ENCODE data around the gene RELL1.

Gene RELL1

DNA sequence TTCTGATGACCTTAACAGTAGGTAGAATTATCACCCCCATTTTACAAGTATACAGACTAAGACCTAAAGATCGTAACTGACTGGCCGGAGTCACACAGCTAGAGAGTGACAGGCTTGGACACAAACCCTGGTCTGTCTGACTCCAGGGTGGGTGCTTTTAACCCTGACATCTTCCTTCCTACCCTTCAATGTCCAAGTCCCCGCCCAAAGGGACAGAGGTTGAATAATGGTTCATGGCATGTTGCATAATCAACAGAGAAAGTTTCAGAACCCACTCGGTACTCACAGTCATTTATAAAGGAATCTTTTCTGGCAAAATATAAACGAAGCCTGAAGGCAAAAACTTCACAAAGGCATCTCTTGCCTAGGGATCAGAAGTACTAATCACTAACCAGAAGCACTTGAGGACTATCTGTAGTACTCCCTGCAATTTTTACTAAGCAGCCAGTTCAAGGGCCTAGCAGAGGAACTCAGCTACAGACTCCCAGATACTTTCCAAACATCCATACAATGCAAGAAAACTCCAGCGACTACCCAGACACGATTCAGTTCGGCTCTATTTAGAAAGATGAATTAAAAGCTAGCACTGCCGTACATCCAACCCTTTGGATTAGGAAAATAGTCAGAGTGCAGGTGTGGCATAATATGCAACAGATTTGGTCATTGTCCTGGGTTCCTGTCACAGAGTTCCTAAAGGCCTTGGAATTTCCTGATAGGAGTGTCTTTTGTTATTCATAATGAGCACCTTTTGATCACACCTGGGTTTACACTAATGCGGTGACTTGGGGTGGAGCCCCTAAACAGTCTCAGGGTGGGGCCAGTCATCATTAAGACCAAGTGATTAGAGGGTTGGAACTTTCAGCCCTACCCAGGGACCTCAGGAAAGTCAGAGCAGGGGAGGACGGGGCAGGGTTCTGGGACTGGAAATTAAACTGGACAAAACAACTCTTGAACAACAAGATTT is 44.0 kb downstream of the RELL1 start:
- no peaks in the 10 kb centered on the region for H3K9me3 Mint-ChIP-seq (ENCODE audit: low read depth)
- no peak overlapping the region for H3K27ac Mint-ChIP-seq
- H3K27me3 Mint-ChIP-seq, result no peaks in the 10 kb centered on the region
- no peaks in the 10 kb centered on the region for H3K4me1 Mint-ChIP-seq (ENCODE audit: low read depth)
- H3K36me3 Mint-ChIP-seq, result peaks cover 11% of the 10 kb centered on the region
- H3K4me3 Mint-ChIP-seq, result no peak overlapping the region

DNA sequence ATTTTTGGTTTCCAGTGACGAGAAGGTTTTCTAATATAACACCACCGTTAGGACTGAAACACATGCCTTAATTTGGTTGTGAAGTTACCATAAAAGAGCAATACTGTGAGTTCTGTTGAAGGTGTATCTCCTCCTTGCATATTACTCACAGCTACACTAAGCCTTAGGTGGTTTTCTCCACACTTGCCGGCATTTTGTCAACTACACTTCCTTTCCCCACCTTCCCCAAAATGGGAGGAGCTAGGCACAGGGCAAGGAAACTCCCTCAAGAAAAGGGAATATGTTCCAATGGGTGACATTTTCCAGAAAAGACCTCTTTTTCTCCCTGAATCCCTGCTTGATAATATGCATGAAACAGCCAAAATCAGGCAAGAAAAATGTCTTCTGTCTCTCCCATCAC is 44.8 kb downstream of the RELL1 start:
- H3K36me3 Mint-ChIP-seq, result peaks cover 11% of the 10 kb centered on the region
- no peak overlapping the region for H3K27ac Mint-ChIP-seq
- no peak overlapping the region for H3K4me3 Mint-ChIP-seq
- no peaks in the 10 kb centered on the region for H3K4me1 Mint-ChIP-seq (ENCODE audit: low read depth)
- H3K9me3 Mint-ChIP-seq (ENCODE audit: low read depth), result no peaks in the 10 kb centered on the region
- H3K27me3 Mint-ChIP-seq, result no peaks in the 10 kb centered on the region

DNA sequence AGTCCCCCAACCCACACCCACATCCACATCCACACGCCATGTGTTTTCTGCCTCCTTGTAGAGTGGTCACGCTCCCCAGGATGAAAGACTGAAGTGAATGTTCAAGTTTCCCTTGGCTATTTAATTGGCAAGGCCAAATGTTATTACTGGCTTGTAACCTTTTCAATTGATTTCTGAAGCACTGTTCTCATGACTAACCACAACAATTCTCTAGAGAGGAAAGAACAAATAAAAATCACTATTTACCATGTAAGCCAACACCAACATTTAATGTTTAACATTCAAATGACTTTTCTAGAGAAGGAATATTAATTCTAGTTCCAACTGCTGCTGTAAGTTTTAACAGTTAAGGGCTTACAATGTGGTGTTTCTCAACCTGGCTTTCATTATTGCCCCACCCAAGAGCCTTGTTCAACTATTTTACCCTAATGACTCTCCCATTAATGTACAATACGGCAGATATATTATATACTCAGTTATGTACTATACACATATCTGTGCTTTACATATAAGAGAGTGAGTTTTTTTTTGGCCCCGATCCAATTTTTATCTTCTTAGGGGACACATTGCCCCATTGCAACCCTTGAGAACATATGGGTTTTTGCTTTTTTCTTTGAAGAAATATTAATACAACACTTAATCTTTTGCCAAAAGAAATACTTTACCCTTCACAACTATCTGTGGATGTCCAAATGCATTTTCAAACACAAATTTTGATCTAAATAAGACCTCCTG is 46.5 kb downstream of the RELL1 start:
- Mint-ChIP-seq H3K27ac (peak overlapping the region; percentile 55), H3K9me3 (ENCODE audit: low read depth) (no peaks in the 10 kb centered on the region), H3K4me3 (no peak overlapping the region), H3K4me1 (ENCODE audit: low read depth) (no peaks in the 10 kb centered on the region), H3K36me3 (peaks cover 12% of the 10 kb centered on the region), H3K27me3 (no peaks in the 10 kb centered on the region)

DNA sequence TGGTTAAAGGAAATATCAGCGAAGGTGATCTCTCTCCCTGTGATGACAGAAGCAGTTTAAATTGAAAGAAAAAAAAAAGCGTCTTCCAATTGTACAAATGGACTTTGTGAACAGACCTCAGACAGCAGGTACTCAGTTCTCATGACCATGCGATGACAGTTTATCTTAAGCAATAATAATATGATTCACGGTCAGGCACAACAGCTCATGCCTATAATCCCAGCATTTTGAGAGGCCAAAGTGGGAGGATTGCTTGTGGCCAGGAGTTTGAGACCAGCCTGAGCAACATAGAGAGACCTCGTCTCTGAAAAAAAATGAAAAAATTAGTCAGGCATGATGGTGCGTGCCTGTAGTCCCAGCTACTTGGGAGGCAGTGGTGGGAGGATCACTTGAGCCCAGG is 51.0 kb downstream of the RELL1 start:
- peaks cover 22% of the 10 kb centered on the region for H3K36me3 Mint-ChIP-seq
- no peak overlapping the region for H3K4me3 Mint-ChIP-seq
- no peaks in the 10 kb centered on the region for H3K9me3 Mint-ChIP-seq (ENCODE audit: low read depth)
- H3K27me3 Mint-ChIP-seq, result no peaks in the 10 kb centered on the region
- no peak overlapping the region for H3K27ac Mint-ChIP-seq
- H3K4me1 Mint-ChIP-seq (ENCODE audit: low read depth), result no peaks in the 10 kb centered on the region

DNA sequence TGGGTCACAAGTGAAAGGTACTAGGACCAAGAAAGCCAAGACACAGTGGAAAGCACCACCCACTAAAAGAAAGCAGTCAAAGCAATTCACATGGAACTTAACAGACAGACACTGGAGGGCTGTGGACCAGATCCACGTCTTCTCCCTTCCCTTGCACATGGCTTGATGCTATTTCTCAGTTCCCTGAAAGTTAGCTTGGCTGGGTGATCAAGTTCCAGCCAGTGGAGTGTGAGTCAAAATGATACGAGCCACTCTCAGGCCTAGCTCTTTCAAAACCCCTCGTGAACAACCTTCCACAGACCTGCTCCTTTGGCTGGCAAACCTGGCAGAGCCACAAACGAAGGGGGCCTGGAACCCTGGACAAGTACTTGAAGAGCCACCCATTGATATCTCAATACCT is 52.0 kb downstream of the RELL1 start:
- H3K9me3 Mint-ChIP-seq (ENCODE audit: low read depth), result no peaks in the 10 kb centered on the region
- no peaks in the 10 kb centered on the region for H3K4me1 Mint-ChIP-seq (ENCODE audit: low read depth)
- no peaks in the 10 kb centered on the region for H3K27me3 Mint-ChIP-seq
- no peak overlapping the region for H3K4me3 Mint-ChIP-seq
- H3K27ac Mint-ChIP-seq, result no peak overlapping the region
- H3K36me3 Mint-ChIP-seq, result peaks cover 26% of the 10 kb centered on the region

DNA sequence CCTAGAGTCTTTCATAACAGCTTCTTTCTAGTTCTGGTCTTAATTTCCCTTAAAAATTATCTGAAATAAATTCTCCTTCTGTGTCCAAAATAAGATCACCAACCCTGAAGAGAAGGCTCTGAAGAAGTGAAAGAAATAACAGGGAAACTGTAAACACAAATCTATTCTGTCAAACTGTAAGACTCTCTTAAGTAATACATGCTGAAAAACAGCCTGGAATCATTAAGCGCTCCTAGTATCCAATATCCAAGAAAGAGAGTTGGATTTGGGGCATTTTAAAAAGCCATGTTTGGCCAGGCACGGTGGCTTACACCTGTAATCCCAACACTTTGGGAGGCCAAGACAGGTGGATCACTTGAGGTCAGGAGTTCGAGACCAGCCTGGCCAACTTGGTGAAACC is 53.3 kb downstream of the RELL1 start:
- Mint-ChIP-seq H3K9me3 (ENCODE audit: low read depth) (no peaks in the 10 kb centered on the region), H3K27ac (no peak overlapping the region), H3K36me3 (peaks cover 28% of the 10 kb centered on the region), H3K4me1 (ENCODE audit: low read depth) (no peaks in the 10 kb centered on the region), H3K27me3 (no peaks in the 10 kb centered on the region), H3K4me3 (no peak overlapping the region)

DNA sequence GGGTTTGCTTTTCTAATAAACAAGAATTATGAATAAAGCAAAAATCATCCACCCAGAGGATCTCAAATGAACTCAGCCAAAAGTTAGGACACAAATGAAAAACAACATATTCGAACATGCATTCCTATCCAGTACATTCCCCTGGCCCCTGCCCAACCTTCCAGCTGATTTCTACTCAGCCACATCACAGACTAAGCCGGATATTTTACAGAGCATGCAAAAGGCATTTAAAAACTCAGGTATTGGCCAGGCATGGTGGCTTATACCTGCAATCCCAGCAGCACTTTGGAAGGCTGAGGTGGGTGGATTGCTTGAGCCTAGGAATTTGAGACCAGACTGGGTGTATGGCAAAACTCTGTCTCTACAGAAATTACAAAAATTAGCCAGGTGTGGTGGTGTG is 54.6 kb downstream of the RELL1 start:
- H3K4me3 Mint-ChIP-seq, result no peak overlapping the region
- H3K27ac Mint-ChIP-seq, result no peak overlapping the region
- H3K9me3 Mint-ChIP-seq (ENCODE audit: low read depth), result no peaks in the 10 kb centered on the region
- H3K4me1 Mint-ChIP-seq (ENCODE audit: low read depth), result no peaks in the 10 kb centered on the region
- peaks cover 29% of the 10 kb centered on the region for H3K36me3 Mint-ChIP-seq
- H3K27me3 Mint-ChIP-seq, result no peaks in the 10 kb centered on the region

DNA sequence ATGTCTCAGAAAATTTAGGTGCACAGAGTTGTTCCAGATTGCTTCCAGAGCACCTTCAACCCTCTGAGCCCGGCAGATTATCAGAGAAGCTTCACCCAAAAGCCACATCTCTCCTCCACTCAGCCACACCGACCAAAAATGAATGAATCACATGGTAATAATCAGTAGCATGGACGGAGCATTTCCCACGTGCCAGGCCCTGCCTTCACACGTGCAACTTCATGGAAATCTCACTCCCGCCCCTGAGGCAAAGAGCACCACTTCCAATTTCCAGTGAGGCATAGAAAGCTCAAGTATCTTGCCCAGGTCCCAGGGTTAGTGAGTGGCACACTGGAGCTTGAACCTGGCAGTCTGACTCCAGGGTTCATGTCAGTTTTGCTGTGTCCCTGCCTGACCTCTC is 56.5 kb downstream of the RELL1 start:
- Mint-ChIP-seq H3K4me3 (no peak overlapping the region), H3K4me1 (ENCODE audit: low read depth) (no peaks in the 10 kb centered on the region), H3K9me3 (ENCODE audit: low read depth) (no peaks in the 10 kb centered on the region), H3K27me3 (no peaks in the 10 kb centered on the region), H3K36me3 (peaks cover 24% of the 10 kb centered on the region), H3K27ac (no peak overlapping the region)

DNA sequence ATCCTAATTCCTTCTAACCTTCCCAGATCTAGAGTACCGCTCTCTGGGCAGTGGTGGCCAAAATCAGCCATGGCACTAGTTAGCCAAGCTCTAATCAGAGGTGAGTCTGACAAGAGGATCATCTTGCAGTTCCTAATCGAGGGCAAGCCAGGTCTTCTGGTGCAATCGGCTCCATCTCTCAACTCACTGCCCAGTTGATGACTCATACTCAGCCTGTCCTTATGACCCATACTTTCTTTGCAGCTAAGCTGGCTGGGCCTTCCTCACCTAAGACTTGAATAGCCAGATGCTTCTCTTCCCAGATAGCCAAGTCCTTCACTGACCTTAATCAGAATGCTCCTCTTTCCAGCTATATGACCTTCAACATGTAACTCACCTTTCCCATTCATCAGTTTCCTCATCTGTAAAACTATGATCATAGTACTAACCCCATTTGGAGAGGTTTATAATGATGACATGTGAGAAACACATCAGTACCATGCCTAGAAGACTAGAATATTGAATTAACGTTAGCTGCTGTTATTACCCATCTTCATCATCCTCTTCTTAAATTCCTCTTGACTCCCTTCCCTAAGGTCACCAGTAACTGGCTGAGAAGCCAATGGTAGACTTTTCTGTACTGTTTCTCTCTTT is 57.1 kb downstream of the RELL1 start:
- Mint-ChIP-seq H3K4me3 (no peak overlapping the region), H3K36me3 (peaks cover 24% of the 10 kb centered on the region), H3K27me3 (no peaks in the 10 kb centered on the region), H3K27ac (no peak overlapping the region), H3K4me1 (ENCODE audit: low read depth) (no peaks in the 10 kb centered on the region), H3K9me3 (ENCODE audit: low read depth) (no peaks in the 10 kb centered on the region)

DNA sequence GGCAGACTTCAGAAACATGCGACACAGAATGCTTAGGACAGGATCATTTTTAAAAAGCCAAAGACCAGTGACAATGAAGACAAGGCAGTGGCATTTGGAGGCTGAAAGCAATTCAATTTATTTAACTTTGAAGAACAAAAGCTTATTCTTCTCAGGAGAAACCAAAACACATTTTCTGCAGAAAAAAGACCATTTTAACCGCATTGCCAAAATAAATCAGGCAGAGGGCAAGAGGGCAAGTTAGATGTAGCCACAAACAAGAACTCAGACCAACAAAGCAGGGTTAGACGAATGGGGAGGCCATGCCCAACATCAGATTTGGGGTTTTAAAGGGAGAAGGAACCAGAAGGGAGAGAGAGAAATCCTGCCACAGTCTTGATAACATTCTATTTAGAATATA is 58.9 kb downstream of the RELL1 start:
- Mint-ChIP-seq H3K4me3 (no peak overlapping the region), H3K27me3 (no peaks in the 10 kb centered on the region), H3K36me3 (peaks cover 27% of the 10 kb centered on the region), H3K9me3 (ENCODE audit: low read depth) (no peaks in the 10 kb centered on the region), H3K4me1 (ENCODE audit: low read depth) (no peaks in the 10 kb centered on the region), H3K27ac (no peak overlapping the region)

DNA sequence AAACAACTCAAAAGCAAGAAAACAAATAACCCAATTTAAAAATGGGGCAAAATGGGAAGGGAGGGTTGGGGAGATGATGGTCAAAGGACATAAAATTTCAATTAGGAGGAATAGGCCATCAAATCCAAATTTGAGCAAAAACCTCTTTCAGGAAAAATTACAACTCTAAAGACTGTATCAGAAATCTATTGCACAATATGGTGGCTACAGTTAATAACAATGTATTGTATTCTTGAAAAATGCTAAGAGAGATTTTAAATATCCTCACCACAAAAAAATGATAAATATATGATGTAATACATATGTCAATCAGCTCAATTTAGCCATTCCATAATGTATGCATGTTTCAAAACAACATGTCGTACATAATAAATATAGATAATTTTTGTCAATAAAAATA is 60.7 kb downstream of the RELL1 start:
- Mint-ChIP-seq H3K36me3 (peaks cover 19% of the 10 kb centered on the region), H3K4me1 (ENCODE audit: low read depth) (no peaks in the 10 kb centered on the region), H3K27ac (no peak overlapping the region), H3K9me3 (ENCODE audit: low read depth) (no peaks in the 10 kb centered on the region), H3K4me3 (no peak overlapping the region), H3K27me3 (no peaks in the 10 kb centered on the region)

DNA sequence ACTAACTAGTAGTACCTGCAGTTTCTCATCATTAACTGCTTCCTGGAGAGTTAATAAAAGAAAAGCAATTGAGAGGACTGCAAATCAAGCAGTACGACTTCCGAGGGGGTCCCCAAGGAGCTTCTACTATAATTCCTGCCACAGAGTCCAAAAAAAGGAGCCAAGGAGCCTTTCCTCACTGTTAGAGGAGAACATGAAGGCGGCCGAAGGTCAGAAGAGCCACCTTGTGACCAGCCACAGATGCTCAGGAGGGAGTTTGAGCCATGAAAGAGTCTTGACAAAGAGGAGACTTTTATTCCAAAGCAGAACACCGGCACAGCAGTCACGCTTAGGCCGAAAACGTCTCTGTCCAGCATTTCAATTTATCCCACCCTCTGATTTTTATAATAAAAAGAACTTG is 62.2 kb downstream of the RELL1 start:
- no peaks in the 10 kb centered on the region for H3K27me3 Mint-ChIP-seq

DNA sequence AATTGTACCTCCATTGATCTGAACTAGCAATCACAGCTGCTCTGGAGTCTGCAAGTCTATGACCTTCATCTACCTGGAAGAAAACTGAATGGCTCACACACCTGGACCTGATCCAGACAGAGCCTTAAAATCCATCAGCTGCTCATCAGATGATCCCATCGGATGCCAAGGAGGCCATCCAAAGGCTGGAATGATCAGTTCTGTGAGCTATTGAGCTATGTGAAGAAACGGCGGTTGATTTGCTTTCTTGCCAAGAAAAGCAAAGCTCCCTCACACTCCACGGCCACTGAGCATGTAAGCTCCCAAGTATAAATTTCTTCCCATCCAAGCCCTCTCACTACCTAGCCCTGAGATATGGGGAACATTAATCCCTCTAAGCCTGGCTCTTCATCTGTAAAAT is 63.1 kb downstream of the RELL1 start:
- Mint-ChIP-seq H3K4me1 (ENCODE audit: low read depth) (no peaks in the 10 kb centered on the region), H3K27me3 (no peaks in the 10 kb centered on the region), H3K36me3 (peaks cover 9% of the 10 kb centered on the region), H3K4me3 (no peak overlapping the region), H3K9me3 (ENCODE audit: low read depth) (no peaks in the 10 kb centered on the region), H3K27ac (no peak overlapping the region)

More for the DNA sequence above, 62.2 kb downstream of the RELL1 start:
- H3K36me3 Mint-ChIP-seq, result peaks cover 11% of the 10 kb centered on the region
- H3K27ac Mint-ChIP-seq, result no peak overlapping the region
- H3K9me3 Mint-ChIP-seq (ENCODE audit: low read depth), result no peaks in the 10 kb centered on the region
- H3K4me1 Mint-ChIP-seq (ENCODE audit: low read depth), result no peaks in the 10 kb centered on the region
- H3K4me3 Mint-ChIP-seq, result no peak overlapping the region

DNA sequence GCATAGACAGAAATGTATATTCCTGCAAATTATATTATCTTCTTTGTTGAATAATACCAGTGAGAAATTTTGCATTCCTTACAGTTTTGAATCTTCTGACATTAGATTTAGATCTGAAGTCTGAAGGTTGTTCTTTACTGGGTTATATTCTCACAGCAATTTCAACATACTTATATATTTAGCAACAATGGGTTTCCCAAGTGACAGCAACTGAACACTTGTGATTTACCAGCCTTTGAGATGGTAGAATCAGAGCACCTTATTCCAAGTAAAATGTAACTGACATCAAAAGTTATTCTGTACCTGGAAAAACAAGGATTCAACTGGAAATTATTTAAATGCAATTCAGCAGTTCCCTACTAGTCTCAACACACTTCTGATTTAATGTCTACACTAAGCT is 66.0 kb downstream of the RELL1 start:
- H3K9me3 Mint-ChIP-seq (ENCODE audit: low read depth), result no peaks in the 10 kb centered on the region

DNA sequence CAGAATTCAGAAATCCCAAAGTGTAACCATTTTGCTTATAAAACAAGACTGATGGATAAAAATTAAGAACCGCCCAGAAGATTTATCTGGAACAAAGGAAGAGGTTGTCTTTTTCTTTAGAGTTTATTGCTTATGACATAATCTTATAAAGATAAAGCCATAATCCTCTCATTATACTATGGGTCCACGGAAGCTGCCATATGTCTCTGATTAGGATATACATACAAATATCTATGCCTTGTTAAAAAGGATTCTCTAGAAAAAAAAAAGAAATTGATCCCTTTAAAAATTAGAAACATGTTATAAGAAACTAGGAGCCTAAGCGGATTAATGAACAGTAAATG is 70.5 kb downstream of the RELL1 start:
- peaks cover 2% of the 10 kb centered on the region for H3K36me3 Mint-ChIP-seq
- no peak overlapping the region for H3K4me3 Mint-ChIP-seq
- H3K9me3 Mint-ChIP-seq (ENCODE audit: low read depth), result no peaks in the 10 kb centered on the region
- H3K27me3 Mint-ChIP-seq, result no peaks in the 10 kb centered on the region
- H3K27ac Mint-ChIP-seq, result no peak overlapping the region
- H3K4me1 Mint-ChIP-seq (ENCODE audit: low read depth), result peaks cover 13% of the 10 kb centered on the region

More for the DNA sequence above, 66.0 kb downstream of the RELL1 start:
- Mint-ChIP-seq H3K36me3 (peaks cover 5% of the 10 kb centered on the region), H3K4me1 (ENCODE audit: low read depth) (peaks cover 13% of the 10 kb centered on the region), H3K4me3 (no peak overlapping the region), H3K27me3 (no peaks in the 10 kb centered on the region), H3K27ac (no peak overlapping the region)
